PC-3 (cell line): ENCODE measurements around the gene CA4. TPM values are rescaled to one million over a fixed set of nuclear protein-coding genes. Genes with fewer than 3 reads are reported as not detected.
"Not testable (repeated sequence)": the region's sequence is repeated elsewhere in the genome, so short reads cannot be mapped to it uniquely, and the experiment has no call there.

Source experiments
- ATAC-seq: fragments of 200-7000 bp; cut with Tn5 transposase; 2 replicates; pipeline ENCODE4 v1.9.1; 2020; ENCODE audit warnings: mild to moderate bottlenecking, moderate library complexity
- BruUV-seq: library from RNA; stranded (reverse); fragments of 400-500 nt; replicated peaks from 2 replicates; lab custom pipeline; 2021; lab: Mats Ljungman, UMichigan
- CTCF ChIA-PET: fragments of 300-600 bp; sonication (Branson Sonifier 250); formaldehyde crosslinking; loops from one replicate; lab custom pipeline; 2022; ENCODE audit warnings: antibody characterized with exemption; lab: Charles Lee
- POLR2A ChIA-PET: fragments of 300-600 bp; sonication (Branson Sonifier 250); formaldehyde crosslinking; loops from one replicate; lab custom pipeline; 2022; ENCODE audit warnings: antibody characterized with exemption; ENCODE audit not compliant: unreplicated experiment; lab: Charles Lee
- DNase-seq: peaks from one replicate; pipeline ENCODE4 v3.0.0-alpha.2; 2015
- H2AFZ ChIP-seq: fragments of 300-600 bp; sonication (generic); 2 replicates; pipeline ENCODE4 v1.6.0; 2016; ENCODE audit warnings: antibody characterized with exemption, low read length
- H3F3A ChIP-seq: fragments of 300-600 bp; sonication (generic); one replicate; pipeline ENCODE4 v1.6.0; 2017; ENCODE audit warnings: antibody characterized with exemption, low read length, control low read depth, mild to moderate bottlenecking; ENCODE audit not compliant: unreplicated experiment
- H3K27ac ChIP-seq: fragments of 300-600 bp; sonication (generic); 2 replicates; pipeline ENCODE4 v1.5.1; 2016; ENCODE audit warnings: mild to moderate bottlenecking, low read length
- H3K27me3 ChIP-seq: fragments of 300-600 bp; sonication (generic); 2 replicates; pipeline ENCODE4 v1.6.1; 2016; ENCODE audit warnings: low read length, mixed read lengths
- H3K36me3 ChIP-seq: fragments of 300-600 bp; sonication (generic); 2 replicates; pipeline ENCODE4 v1.6.1; 2016; ENCODE audit warnings: low read depth, mixed run types, low read length, mixed read lengths
- H3K4me1 ChIP-seq: fragments of 300-600 bp; sonication (generic); 2 replicates; pipeline ENCODE4 v1.5.1; 2016; ENCODE audit warnings: low read length; ENCODE audit not compliant: insufficient read depth
- H3K4me2 ChIP-seq: fragments of 300-600 bp; sonication (generic); 2 replicates; pipeline ENCODE4 v1.6.0; 2016; ENCODE audit warnings: low read length
- H3K4me3 ChIP-seq: fragments of 300-600 bp; sonication (generic); 2 replicates; pipeline ENCODE4 v1.5.1; 2016; ENCODE audit warnings: mild to moderate bottlenecking, low read length, mixed read lengths
- H3K79me2 ChIP-seq: fragments of 300-600 bp; sonication (generic); 2 replicates; pipeline ENCODE4 v1.6.1; 2017; ENCODE audit warnings: low read length, mixed read lengths
- H3K9ac ChIP-seq: fragments of 300-600 bp; sonication (generic); 2 replicates; pipeline ENCODE4 v1.6.0; 2016; ENCODE audit warnings: mild to moderate bottlenecking, low read length
- H3K9me2 ChIP-seq: fragments of 300-600 bp; sonication (generic); replicated peaks from 2 replicates; pipeline ENCODE4 v1.6.1; 2016; ENCODE audit warnings: mixed run types, low read length, mixed read lengths
- H3K9me3 ChIP-seq: fragments of 300-600 bp; sonication (generic); 2 replicates; pipeline ENCODE4 v1.6.1; 2016; ENCODE audit warnings: low read length, mixed read lengths
- H4K20me1 ChIP-seq: fragments of 300-600 bp; sonication (generic); 2 replicates; pipeline ENCODE4 v1.6.1; 2016; ENCODE audit warnings: low read length, mixed read lengths
- EZH2 ChIP-seq: fragments of 300-600 bp; sonication (generic); IDR thresholded peaks from one replicate; pipeline ENCODE4 v1.6.1; 2017; ENCODE audit warnings: antibody characterized with exemption, mild to moderate bottlenecking, low read length; ENCODE audit not compliant: unreplicated experiment
- EZH2phosphoT487 ChIP-seq: fragments of 300-600 bp; sonication (generic); IDR thresholded peaks from 2 replicates; pipeline ENCODE4 v1.6.1; 2018; ENCODE audit warnings: mild to moderate bottlenecking, antibody characterized with exemption, low read length, borderline replicate concordance
- intact Hi-C: fragments of 100-400 bp; cut with micrococcal nuclease; formaldehyde crosslinking; loops from 2 replicates; pipeline ENCODE4 v1.9.0; 2023
- total RNA-seq: library from RNA; depleted of rRNA; stranded (reverse); fragments of >200 nt; gene quantifications from 2 replicates; pipeline ENCODE4 v1.2.3, GENCODE V29; 2014
- TF ChIP-seq, protein P1 (sequence below): fragments of 300-600 bp; sonication (generic); conservative IDR thresholded peaks from 2 replicates; pipeline ENCODE4 v1.5.1; 2017; ENCODE audit warnings: antibody characterized with exemption, low read depth, mild to moderate bottlenecking, low read length

The CA4 gene
- total RNA-seq, 1 experiment from 2014 or later, result not detected

DNA sequence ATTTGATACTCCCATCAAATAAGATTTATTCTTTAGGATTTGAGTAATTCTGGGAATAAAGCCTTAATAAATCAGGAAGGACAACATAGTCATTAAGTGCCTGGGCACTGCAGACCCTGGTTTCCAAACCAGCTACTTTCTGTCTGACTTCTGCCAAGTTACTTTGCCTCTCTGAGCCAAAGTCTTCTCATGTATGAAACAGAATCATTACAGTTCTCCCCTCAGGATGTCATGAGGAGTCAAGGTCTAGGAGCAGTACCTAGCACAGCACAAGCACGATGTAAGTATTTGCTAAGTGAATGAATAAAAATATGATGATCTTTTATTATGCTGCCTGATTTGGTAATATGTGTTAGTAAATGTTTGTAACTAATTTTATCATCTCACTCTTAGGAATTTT lies 40.6 kb upstream of the CA4 start:
- no TSS peak for BruUV-seq
- Histone ChIP-seq H3K9ac (no peak overlapping the region), H3K27me3 (no peaks in the 10 kb centered on the region; the same call in 1 of the 2 replicates), H3K79me2 (no peaks in the 10 kb centered on the region), H3K4me1 (peaks cover 4% of the 10 kb centered on the region; the same call in 1 of the 2 replicates), H2AFZ (no peak overlapping the region), H4K20me1 (no peaks in the 10 kb centered on the region), H3K27ac (no peak overlapping the region), H3K4me3 (no peak overlapping the region), H3K4me2 (no peak overlapping the region), H3F3A (no peaks in the 10 kb centered on the region), H3K36me3 (no peaks in the 10 kb centered on the region), H3K9me3 (no peaks in the 10 kb centered on the region), H3K9me2 (no peaks in the 10 kb centered on the region)
- intact Hi-C loops, result loop anchor here (10.0 kb wide), 1 partner anchor 456 kb away; no protein-coding TSS in a partner anchor
- TF ChIP-seq, protein P1, sequence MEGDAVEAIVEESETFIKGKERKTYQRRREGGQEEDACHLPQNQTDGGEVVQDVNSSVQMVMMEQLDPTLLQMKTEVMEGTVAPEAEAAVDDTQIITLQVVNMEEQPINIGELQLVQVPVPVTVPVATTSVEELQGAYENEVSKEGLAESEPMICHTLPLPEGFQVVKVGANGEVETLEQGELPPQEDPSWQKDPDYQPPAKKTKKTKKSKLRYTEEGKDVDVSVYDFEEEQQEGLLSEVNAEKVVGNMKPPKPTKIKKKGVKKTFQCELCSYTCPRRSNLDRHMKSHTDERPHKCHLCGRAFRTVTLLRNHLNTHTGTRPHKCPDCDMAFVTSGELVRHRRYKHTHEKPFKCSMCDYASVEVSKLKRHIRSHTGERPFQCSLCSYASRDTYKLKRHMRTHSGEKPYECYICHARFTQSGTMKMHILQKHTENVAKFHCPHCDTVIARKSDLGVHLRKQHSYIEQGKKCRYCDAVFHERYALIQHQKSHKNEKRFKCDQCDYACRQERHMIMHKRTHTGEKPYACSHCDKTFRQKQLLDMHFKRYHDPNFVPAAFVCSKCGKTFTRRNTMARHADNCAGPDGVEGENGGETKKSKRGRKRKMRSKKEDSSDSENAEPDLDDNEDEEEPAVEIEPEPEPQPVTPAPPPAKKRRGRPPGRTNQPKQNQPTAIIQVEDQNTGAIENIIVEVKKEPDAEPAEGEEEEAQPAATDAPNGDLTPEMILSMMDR, result no peak
- TF ChIP-seq EZH2, result no peak
- TF ChIP-seq EZH2phosphoT487, result no peak
- ATAC-seq (no peak), DNase-seq (no peak)
- ChIA-PET POLR2A (no interaction called here), CTCF (no interaction called here)

DNA sequence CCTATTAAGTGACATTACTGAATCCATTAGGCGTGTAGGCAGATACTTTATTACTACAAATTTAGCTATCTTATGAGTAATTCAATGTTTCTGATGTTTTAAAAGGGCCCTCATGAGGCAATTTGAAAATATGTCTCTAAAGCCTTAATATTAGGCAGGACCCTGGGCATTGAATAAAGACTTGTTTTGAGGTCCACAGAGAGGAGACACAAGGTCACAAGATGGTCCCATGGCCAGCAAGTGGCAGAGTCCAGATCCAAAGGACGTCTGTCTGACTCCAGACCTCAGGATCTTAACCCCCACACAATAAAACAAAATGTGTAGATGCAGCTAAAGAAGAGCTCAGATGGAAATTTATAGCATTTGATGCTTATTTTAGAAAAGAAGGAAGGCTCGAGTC lies 39.2 kb upstream of the CA4 start:
- ATAC-seq, result no peak
- Histone ChIP-seq H3K27me3 (no peaks in the 10 kb centered on the region; the same call in 1 of the 2 replicates), H3K79me2 (no peaks in the 10 kb centered on the region), H3K4me1 (peaks cover 4% of the 10 kb centered on the region; the same call in 1 of the 2 replicates), H3K9me2 (no peaks in the 10 kb centered on the region), H2AFZ (no peak overlapping the region), H3K27ac (no peak overlapping the region), H3K4me2 (no peak overlapping the region), H3K9ac (no peak overlapping the region), H3K4me3 (no peak overlapping the region), H4K20me1 (no peaks in the 10 kb centered on the region), H3K36me3 (no peaks in the 10 kb centered on the region), H3F3A (no peaks in the 10 kb centered on the region), H3K9me3 (no peaks in the 10 kb centered on the region)
- BruUV-seq, result no TSS peak
- intact Hi-C loops, result no loop called here
- CTCF ChIA-PET, result no interaction called here
- POLR2A ChIA-PET, result no interaction called here
- DNase-seq, result no peak
- TF ChIP-seq, protein P1, result no peak
- TF ChIP-seq EZH2 (no peak), EZH2phosphoT487 (no peak)

DNA sequence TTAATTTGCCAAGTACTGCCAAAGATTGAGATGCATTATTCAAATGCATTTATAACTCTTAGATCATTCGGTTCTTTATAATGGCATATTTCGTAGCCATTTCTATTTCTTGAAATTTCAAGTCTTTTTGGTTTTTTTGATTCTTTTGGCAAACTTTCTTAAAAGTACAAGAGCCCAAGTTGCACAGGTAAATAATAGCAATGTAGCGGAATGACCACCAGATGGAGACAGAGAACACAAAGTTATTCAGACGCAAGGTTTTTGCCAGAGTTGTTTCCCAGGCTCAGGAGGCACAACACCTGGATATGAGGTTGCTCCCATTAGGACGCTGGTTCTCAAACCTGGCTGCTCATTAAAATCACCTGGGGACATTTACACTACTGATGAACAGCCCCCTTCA lies 38.1 kb upstream of the CA4 start:
- peak; percentile 45 for ATAC-seq
- intact Hi-C loops, H3K4me3 ChIP-seq, H3K4me2 ChIP-seq, H3K27ac ChIP-seq, DNase-seq, H3K36me3 ChIP-seq, H3K27me3 ChIP-seq, H3K9me2 ChIP-seq, H3K9ac ChIP-seq, H3F3A ChIP-seq, H3K4me1 ChIP-seq, H3K9me3 ChIP-seq, POLR2A ChIA-PET, H4K20me1 ChIP-seq, H2AFZ ChIP-seq, H3K79me2 ChIP-seq, BruUV-seq, CTCF ChIA-PET: not testable (repeated sequence)

DNA sequence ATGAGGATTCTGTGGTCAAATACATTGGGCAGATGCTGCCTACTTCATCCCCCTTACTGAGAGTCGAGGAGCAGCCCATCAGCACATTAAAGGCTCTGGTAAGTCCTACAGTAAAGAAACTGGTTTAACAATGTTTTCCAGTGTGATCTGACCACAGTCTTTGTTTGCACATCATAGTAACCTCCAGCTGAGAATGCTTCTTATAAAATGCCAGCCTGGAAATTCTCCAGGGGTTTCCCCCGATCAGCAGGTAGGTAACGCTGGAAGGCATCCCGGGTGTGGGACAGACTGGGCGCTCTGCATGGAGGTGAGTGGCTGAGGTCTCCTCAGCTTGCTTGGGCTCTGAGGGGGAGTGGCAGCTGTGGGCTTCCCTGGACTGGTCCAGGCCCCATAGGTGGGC lies 34.4 kb upstream of the CA4 start:
- not testable (repeated sequence) for BruUV-seq

DNA sequence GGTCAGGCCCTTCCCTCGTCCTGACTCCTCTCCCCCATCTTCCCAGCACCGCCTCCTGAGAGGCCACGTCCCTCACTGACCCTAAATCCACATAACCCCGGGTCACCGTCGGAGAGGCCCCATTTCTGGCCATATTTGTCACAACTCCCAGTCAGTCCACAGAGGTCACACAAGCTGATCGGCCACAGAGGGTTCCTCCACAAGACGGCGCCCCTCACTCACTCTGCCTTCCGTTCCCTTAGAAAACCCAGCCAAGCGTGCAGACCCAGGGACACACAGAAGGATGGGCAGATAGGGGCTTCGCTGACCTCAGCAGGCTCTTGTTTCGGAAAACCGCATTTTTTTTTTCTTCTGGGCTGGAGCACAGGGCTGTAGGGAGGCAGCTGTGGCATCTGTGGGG lies 33.6 kb upstream of the CA4 start:
- BruUV-seq, H3K9me3 ChIP-seq, H3K9ac ChIP-seq, H3K36me3 ChIP-seq, CTCF ChIA-PET, intact Hi-C loops, H4K20me1 ChIP-seq, POLR2A ChIA-PET, H3K27ac ChIP-seq, H2AFZ ChIP-seq, H3K9me2 ChIP-seq, ATAC-seq, H3F3A ChIP-seq, H3K4me3 ChIP-seq, H3K27me3 ChIP-seq, H3K4me1 ChIP-seq, H3K79me2 ChIP-seq, H3K4me2 ChIP-seq, DNase-seq: not testable (repeated sequence)

More for the DNA sequence above, 34.4 kb upstream of the CA4 start:
- ATAC-seq, result peak; percentile 60
- H3K4me3 ChIP-seq, DNase-seq, H3K9me3 ChIP-seq, H3K9me2 ChIP-seq, H3F3A ChIP-seq, H3K27ac ChIP-seq, H3K27me3 ChIP-seq, H3K4me1 ChIP-seq, POLR2A ChIA-PET, H3K79me2 ChIP-seq, H3K4me2 ChIP-seq, H3K36me3 ChIP-seq, intact Hi-C loops, CTCF ChIA-PET, H4K20me1 ChIP-seq, H2AFZ ChIP-seq, H3K9ac ChIP-seq: not testable (repeated sequence)
